SH-SY5Y (cell line): ENCODE results near the gene ANLN.

Experiments
- GATA2 ChIP-seq: IDR thresholded peaks from 2 replicates; pipeline ENCODE4 v1.6.1; 2011; ENCODE audit warnings: mild to moderate bottlenecking, low read depth, low read length
- GATA3 ChIP-seq: IDR thresholded peaks from 2 replicates; pipeline ENCODE4 v1.6.1; 2011; ENCODE audit warnings: low read depth, mild to moderate bottlenecking, low read length, moderate library complexity

DNA sequence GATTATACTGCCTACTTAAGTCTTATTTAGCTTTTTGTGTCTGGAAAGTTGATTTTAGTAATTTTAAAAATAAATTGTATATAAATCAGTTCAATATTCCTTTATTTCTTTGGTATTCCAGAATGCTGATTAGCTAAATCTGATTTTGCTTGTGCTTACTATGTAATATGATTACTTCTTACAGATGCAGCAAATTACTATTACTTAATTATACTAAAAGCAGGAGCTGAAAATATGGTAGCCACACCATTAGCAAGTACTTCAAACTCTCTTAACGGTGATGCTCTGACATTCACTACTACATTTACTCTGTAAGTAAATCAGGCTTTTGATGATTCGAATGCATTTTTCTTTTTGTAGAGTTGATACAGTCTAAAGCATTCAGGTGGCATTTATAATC is 34.0 kb downstream of the ANLN start:
- TF ChIP-seq GATA2, result no peak
- no peak for TF ChIP-seq GATA3
